SK-N-MC (cell line): ENCODE measurements around the gene METTL24.
"Not testable (repeated sequence)": the region's sequence is repeated elsewhere in the genome, so short reads cannot be mapped to it uniquely, and the experiment has no call there.

Experiments
- EZH2 ChIP-seq: fragments of 200-600 bp; sonication (generic); IDR thresholded peaks from one replicate; pipeline ENCODE4 v1.6.1; 2017; ENCODE audit warnings: antibody characterized with exemption
- POLR2AphosphoS5 ChIP-seq: IDR thresholded peaks from 2 replicates; pipeline ENCODE4 v1.6.1; 2012; ENCODE audit warnings: mild to moderate bottlenecking, low read depth, low read length, borderline replicate concordance

DNA sequence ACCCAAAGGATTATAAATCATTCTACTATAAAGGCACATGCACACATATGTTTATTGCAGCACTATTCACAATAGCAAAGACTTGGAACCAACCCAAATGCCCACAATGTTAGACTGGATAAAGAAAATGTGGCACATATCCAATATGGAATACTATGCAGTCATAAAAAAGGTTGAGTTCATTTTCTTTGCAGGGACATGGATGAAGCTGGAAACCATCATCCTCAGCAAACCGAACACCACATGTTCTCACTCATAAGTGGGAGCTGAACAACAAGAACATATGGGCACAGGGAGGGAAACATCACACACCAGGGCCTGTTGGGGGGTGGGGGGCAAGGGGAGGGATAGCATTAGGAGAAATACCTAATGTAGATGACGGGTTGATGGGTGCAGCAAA lies 52.3 kb downstream of the METTL24 start:
- not testable (repeated sequence) for TF ChIP-seq EZH2, POLR2AphosphoS5
